GM06990 (cell line): ENCODE measurements around the gene CCDC187.

Experiments used
- DNase-seq: peaks from one replicate; pipeline ENCODE4 v3.0.0-alpha.2; 2011; ENCODE audit not compliant: insufficient read length; ENCODE audit errors: extremely low read depth
- H3K27me3 ChIP-seq: replicated peaks from 2 replicates; pipeline ENCODE4 v1.6.0; 2011; ENCODE audit warnings: low read length; ENCODE audit not compliant: control insufficient read depth, insufficient read depth
- H3K36me3 ChIP-seq: 2 replicates; pipeline ENCODE4 v1.5.1; 2011; ENCODE audit warnings: low read length; ENCODE audit not compliant: control insufficient read depth, insufficient read depth
- H3K4me3 ChIP-seq: replicated peaks from 2 replicates; pipeline ENCODE4 v1.5.1; 2011; ENCODE audit warnings: low read depth, mild to moderate bottlenecking, control low read depth, low read length
- CTCF ChIP-seq: IDR thresholded peaks from 2 replicates; pipeline ENCODE4 v1.5.1; 2011; ENCODE audit warnings: low read length, control low read depth, mild to moderate bottlenecking, inconsistent platforms; ENCODE audit not compliant: insufficient read depth, poor library complexity, severe bottlenecking

Gene CCDC187

DNA sequence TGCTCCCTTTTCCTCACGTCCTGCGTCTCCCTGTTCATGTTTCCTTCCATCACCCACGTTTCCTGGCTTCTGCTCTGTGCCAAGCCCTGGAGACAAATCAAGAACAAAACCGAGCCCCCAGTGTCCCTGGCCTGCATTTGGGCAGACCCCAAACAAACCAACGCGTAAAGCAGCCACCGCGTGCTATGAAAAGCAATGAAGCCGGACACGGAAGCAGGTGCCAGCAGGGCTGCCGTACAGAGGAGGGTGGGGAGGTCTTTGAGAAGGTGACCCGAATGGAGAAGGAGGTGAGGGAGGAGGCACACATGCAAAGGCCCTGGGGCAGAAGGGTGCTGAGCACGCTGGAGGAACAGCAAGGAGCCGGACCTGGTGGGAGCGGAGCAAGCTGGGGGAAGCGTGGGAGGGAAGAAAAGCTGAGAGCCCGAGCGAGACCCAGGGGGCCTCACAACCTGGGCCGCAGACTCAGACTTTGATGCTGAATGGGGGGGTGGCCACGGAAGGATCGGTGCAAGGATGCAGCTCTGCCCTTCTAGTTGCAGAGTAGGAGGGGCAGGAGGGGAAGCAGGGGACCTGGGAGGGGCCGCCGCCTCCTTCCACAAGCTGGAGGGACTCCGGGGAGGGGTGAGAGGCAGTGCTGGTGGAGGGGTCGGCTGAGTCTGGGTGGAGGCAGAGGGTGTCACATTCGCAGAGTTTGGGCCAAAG lies 56.9 kb downstream of the CCDC187 start:
- Histone ChIP-seq H3K4me3 (no peak overlapping the region), H3K27me3 (no peaks in the 10 kb centered on the region; the same call in 1 of the 2 replicates), H3K36me3 (no peaks in the 10 kb centered on the region)
- no peak for DNase-seq
- no peak for TF ChIP-seq CTCF

- peak within 1 kb of the TSS; percentile 93 for H3K4me3 ChIP-seq
- no peak for TF ChIP-seq CTCF
- no peaks in the 10 kb centered on the region; the same call in 1 of the 2 replicates for H3K27me3 ChIP-seq
- DNase-seq, result peak; percentile 81
- peaks cover 3% of the 10 kb centered on the region; the same call in 1 of the 2 replicates for H3K36me3 ChIP-seq
These were observed 58.4 kb downstream of the CCDC187 start, which contains the start of gene QSOX2 for GRCh38 chr9:136245219-136246150. Gene QSOX2, minus strand, starts transcription at chr9:136245812. Its CDS starts 9 bp downstream, at chr9:136245803.

DNA sequence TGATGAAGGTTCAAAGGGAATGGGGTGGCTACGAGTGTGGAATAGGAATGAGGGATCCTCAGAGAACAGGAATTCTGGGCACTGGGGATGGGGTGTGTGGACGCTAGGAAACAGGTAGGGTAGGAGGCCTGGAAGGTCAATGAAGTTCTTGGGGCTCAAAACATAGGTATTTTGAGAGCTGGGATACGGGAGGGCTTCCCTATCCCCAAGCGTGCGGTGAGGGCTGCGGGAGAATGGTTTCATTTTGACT lies 59.0 kb downstream of the CCDC187 start:
- no peak for TF ChIP-seq CTCF
- peaks cover 3% of the 10 kb centered on the region; the same call in 1 of the 2 replicates for H3K36me3 ChIP-seq
- H3K4me3 ChIP-seq, result peak overlapping the region; percentile 93
- DNase-seq, result no peak
- no peaks in the 10 kb centered on the region; the same call in 1 of the 2 replicates for H3K27me3 ChIP-seq

DNA sequence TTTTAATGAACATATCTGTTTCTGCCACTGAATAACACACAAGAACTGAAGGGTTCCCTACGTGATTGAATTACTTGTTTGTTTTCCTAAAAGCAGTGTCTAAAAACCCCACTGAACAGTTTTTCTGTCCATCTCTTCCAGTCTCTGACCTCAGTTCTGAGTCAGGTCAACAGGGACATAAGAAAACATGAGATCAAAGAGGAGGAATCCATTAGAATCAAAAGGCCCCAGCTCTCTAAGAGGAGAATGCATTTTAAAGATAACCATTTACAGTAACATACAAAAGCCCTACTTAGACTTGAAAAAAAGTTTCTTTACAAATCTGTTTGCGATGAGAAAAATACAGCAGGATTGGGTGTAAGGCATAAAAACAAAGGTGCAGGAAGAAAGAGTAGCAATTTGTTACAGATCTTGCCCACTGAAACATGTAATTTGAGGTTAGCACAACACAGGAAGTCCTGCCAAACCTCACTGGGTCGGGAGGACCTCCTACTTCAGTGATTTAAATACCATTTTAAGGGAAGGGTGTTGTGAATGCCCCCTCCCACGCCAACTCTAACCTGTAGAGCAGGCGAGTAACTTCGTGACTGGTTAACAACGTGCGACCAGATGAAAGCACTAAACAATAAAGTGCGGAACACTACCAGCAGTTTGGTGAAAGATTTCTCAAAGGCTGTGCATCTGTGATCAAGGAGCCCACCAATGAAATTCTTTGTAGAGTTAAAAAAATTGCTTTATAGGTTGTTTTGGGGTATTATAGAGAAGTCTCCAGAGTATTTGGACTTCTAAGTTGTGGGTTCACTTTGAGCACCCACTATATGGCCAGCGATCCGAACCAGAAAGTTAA lies 59.5 kb downstream of the CCDC187 start:
- no peak for TF ChIP-seq CTCF
- Histone ChIP-seq H3K27me3 (no peaks in the 10 kb centered on the region; the same call in 1 of the 2 replicates), H3K4me3 (peak overlapping the region; percentile 93), H3K36me3 (peaks cover 3% of the 10 kb centered on the region; the same call in 1 of the 2 replicates)
- peak; percentile 42 for DNase-seq

- no peak for DNase-seq
- H3K36me3 ChIP-seq, result peaks cover 3% of the 10 kb centered on the region; the same call in 1 of the 2 replicates
- no peaks in the 10 kb centered on the region; the same call in 1 of the 2 replicates for H3K27me3 ChIP-seq
- peak overlapping the region; percentile 93 for H3K4me3 ChIP-seq
- no peak for TF ChIP-seq CTCF
These were observed 60.3 kb downstream of the CCDC187 start for GRCh38 chr9:136243631-136244030.
